Measurements from ENCODE around the gene HSD17B12.

DNA sequence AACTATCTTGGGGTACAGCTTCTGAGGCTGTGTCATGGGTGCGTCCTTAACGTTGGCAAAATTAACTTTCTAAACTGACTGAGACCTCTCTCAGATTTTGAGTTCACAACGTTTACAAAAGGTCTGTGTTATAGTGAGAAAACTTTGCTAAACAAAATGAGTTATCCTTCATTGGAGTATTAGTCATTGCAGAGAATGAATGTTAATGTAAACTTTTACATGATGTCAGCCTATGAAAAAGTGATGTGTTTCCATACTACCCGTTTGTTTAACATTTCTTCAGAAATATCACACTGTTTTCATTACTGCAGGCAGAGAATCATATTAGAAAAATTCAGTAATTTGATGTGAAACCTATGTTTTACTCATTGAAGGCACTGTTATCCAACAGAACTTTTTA lies 32.1 kb downstream of the HSD17B12 start:
- TF ChIP-seq, protein P1, sequence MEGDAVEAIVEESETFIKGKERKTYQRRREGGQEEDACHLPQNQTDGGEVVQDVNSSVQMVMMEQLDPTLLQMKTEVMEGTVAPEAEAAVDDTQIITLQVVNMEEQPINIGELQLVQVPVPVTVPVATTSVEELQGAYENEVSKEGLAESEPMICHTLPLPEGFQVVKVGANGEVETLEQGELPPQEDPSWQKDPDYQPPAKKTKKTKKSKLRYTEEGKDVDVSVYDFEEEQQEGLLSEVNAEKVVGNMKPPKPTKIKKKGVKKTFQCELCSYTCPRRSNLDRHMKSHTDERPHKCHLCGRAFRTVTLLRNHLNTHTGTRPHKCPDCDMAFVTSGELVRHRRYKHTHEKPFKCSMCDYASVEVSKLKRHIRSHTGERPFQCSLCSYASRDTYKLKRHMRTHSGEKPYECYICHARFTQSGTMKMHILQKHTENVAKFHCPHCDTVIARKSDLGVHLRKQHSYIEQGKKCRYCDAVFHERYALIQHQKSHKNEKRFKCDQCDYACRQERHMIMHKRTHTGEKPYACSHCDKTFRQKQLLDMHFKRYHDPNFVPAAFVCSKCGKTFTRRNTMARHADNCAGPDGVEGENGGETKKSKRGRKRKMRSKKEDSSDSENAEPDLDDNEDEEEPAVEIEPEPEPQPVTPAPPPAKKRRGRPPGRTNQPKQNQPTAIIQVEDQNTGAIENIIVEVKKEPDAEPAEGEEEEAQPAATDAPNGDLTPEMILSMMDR (IDR thresholded peaks at IDR 0.05; ENCODE audit: poor library complexity), result no peak
- no peak for TF ChIP-seq EZH2 (IDR thresholded peaks at IDR 0.05; ENCODE audit: borderline replicate concordance)
